AG04449 (cell line): ENCODE measurements around the gene CBFB.
A peak's percentile ranks its signal among the peaks of the same experiment; 100 is the strongest.

Source experiments
- CTCF ChIA-PET: fragments of 350-600 bp; formaldehyde crosslinking; extraction: SDS; loops from one replicate; lab custom pipeline; 2021; ENCODE audit warnings: antibody characterized with exemption; lab: Yijun Ruan, JAX
- POLR2A ChIA-PET: fragments of 400-600, 350-600 bp; formaldehyde crosslinking; extraction: SDS; loops from one replicate; lab custom pipeline; 2020; ENCODE audit warnings: antibody characterized with exemption, inconsistent platforms; lab: Yijun Ruan, JAX
- DNase-seq: peaks from one replicate; pipeline ENCODE4 v3.0.0-alpha.2; 2010; ENCODE audit warnings: low read depth, low spot score
- H3K4me3 ChIP-seq: 2 replicates; pipeline ENCODE4 v1.5.1; 2011; ENCODE audit warnings: low read depth, mild to moderate bottlenecking, control low read depth, low read length
- CTCF ChIP-seq: IDR thresholded peaks from one replicate; pipeline ENCODE4 v1.5.1; 2011; ENCODE audit warnings: mild to moderate bottlenecking, moderate library complexity, low read length, control low read depth, inconsistent platforms; ENCODE audit not compliant: insufficient read depth; ENCODE audit errors: missing control alignments

Gene CBFB

GRCh38 chr16:67009158-67009557 is 19.8 kb upstream of the CBFB start:
- no peak overlapping the region for H3K4me3 ChIP-seq
- ChIA-PET POLR2A (no interaction called here), CTCF (interaction anchor here (1.0 to 3.7 kb wide), 5 partner anchors 9 to 162 kb away, joined by 3 to 42 read pairs (median 3); no protein-coding TSS in a partner anchor)
- no peak for TF ChIP-seq CTCF
- no peak for DNase-seq

GRCh38 chr16:67011274-67011673 is 17.7 kb upstream of the CBFB start:
- ChIA-PET CTCF (interaction anchor here (1.6 to 3.9 kb wide), 2 partner anchors 89 to 145 kb away, joined by 5 to 49 read pairs; no protein-coding TSS in a partner anchor), POLR2A (interaction anchor here (0.5 kb wide), 1 partner anchor 189 kb away, joined by 3 read pairs; no protein-coding TSS in a partner anchor)
- DNase-seq: no peak
- H3K4me3 ChIP-seq: no peak overlapping the region
- no peak for TF ChIP-seq CTCF

GRCh38 chr16:67013233-67013822 is 15.6 kb upstream of the CBFB start:
- POLR2A ChIA-PET: interaction anchor here (0.6 to 0.7 kb wide), 2 partner anchors 90 to 160 kb away, joined by 3 read pairs; no protein-coding TSS in a partner anchor
- CTCF ChIA-PET: interaction anchor here (0.7 to 3.9 kb wide), 21 partner anchors 9 to 172 kb away, joined by 3 to 49 read pairs (median 5); partner anchors contain the start of genes B3GNT9, NOL3 and PHAF1
- peak overlapping the region; percentile 52 for H3K4me3 ChIP-seq
- DNase-seq: no peak
- TF ChIP-seq CTCF: no peak

GRCh38 chr16:67013823-67014633 is 14.9 kb upstream of the CBFB start:
- CTCF ChIA-PET: interaction anchor here (0.7 to 3.9 kb wide), 22 partner anchors 8 to 171 kb away, joined by 3 to 49 read pairs (median 5); partner anchors contain the start of genes B3GNT9, NOL3 and PHAF1
- no peak for DNase-seq
- H3K4me3 ChIP-seq: peak overlapping the region; percentile 52
- TF ChIP-seq CTCF: peak; percentile 40
- POLR2A ChIA-PET: interaction anchor here (0.6 to 0.7 kb wide), 3 partner anchors 14 to 159 kb away, joined by 3 read pairs; no protein-coding TSS in a partner anchor

GRCh38 chr16:67014634-67015312 is 14.2 kb upstream of the CBFB start:
- ChIA-PET POLR2A (interaction anchor here (0.6 kb wide), 1 partner anchor 140 kb away, joined by 3 read pairs; no protein-coding TSS in a partner anchor), CTCF (interaction anchor here (0.6 to 3.9 kb wide), 13 partner anchors 10 to 141 kb away, joined by 3 to 49 read pairs (median 5); partner anchors contain the start of genes B3GNT9 and PHAF1)
- no peak for DNase-seq
- TF ChIP-seq CTCF: no peak
- peak overlapping the region; percentile 52 for H3K4me3 ChIP-seq
